ACC112 (cell line): Measurements from ENCODE around the gene PRPSAP2.
A peak's percentile ranks its signal among the peaks of the same experiment; 100 is the strongest.

ENCODE experiments used
- H2AFZ ChIP-seq: fragments of 200-600 bp; sonication (generic); one replicate; pipeline ENCODE4 v1.6.0; 2017; ENCODE audit warnings: antibody characterized with exemption, low read length; ENCODE audit not compliant: unreplicated experiment
- H3K27ac ChIP-seq: fragments of 200-600 bp; sonication (generic); 2 replicates; pipeline ENCODE4 v1.5.1; 2014; ENCODE audit warnings: low read depth, mild to moderate bottlenecking, antibody characterized with exemption, low read length, moderate library complexity
- H3K27me3 ChIP-seq: fragments of 200-600 bp; sonication (generic); 2 replicates; pipeline ENCODE4 v1.6.1; 2014; ENCODE audit warnings: mild to moderate bottlenecking, antibody characterized with exemption, low read length, moderate library complexity, mixed read lengths; ENCODE audit not compliant: insufficient read depth
- H3K36me3 ChIP-seq: fragments of 200-600 bp; sonication (generic); 2 replicates; pipeline ENCODE4 v1.6.1; 2016; ENCODE audit warnings: mild to moderate bottlenecking, antibody characterized with exemption, low read length, moderate library complexity, mixed read lengths; ENCODE audit not compliant: insufficient read depth
- H3K4me1 ChIP-seq: fragments of 200-600 bp; sonication (generic); one replicate; pipeline ENCODE4 v1.6.1; 2016; ENCODE audit warnings: low read length, mixed read lengths; ENCODE audit not compliant: insufficient read depth, unreplicated experiment, control insufficient read depth
- H3K4me3 ChIP-seq: fragments of 200-600 bp; sonication (generic); 2 replicates; pipeline ENCODE4 v1.5.1; 2014; ENCODE audit warnings: mild to moderate bottlenecking, low read depth, low read length
- H3K79me2 ChIP-seq: fragments of 200-600 bp; sonication (generic); one replicate; pipeline ENCODE4 v1.6.0; 2016; ENCODE audit warnings: low read length; ENCODE audit not compliant: control insufficient read depth, unreplicated experiment, insufficient read depth

PRPSAP2 gene

DNA sequence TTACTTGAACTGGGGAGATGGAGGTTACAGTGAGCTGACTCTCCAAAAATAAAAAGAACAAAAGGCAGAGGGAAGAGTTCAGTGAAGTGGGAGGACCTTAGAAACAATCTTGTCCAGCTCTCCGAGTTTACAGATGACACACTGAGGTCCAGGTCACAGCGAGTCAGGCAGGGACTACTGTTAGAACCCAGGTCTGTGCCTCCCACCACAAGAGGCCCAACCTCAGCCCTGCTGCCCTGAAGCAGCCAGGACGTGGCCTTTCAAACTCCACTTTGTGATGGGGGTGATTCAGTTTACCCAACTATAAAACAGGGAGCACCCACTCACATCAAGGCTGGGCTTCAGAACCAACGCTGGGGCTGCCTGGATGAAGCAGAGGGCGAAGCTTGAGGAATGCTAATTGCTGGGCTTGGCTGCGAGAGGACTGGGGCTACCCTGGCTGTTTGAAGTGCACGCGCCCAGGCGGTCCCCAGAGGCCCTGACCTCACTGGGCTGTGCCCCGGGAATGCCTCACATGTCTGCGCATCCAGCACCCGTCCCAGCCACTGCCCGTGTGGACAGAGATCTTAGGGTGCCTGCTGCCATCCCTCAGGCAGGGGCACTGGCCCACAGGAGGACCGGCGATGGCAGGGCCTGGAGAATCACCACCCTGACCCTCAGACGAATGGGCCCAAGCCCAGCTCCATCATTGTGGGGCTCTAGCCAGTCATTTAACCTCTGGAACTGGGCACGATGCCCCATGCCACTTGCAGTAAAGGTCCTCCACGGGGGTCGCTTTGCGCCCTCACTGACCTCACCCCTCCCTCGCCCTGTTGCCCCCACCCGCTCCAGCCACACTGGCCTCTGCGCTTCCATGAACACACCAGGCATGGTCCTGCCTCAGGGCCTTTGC lies 105.4 kb downstream of the PRPSAP2 start:
- Histone ChIP-seq H3K36me3 (no peaks in the 10 kb centered on the region), H3K27ac (0 out of 2 replicates have a peak overlapping the region, but pooled peaks have one; percentile 68), H2AFZ (no peak overlapping the region), H3K27me3 (no peaks in the 10 kb centered on the region), H3K4me1 (peaks cover 26% of the 10 kb centered on the region), H3K79me2 (no peaks in the 10 kb centered on the region), H3K4me3 (no peak overlapping the region)

DNA sequence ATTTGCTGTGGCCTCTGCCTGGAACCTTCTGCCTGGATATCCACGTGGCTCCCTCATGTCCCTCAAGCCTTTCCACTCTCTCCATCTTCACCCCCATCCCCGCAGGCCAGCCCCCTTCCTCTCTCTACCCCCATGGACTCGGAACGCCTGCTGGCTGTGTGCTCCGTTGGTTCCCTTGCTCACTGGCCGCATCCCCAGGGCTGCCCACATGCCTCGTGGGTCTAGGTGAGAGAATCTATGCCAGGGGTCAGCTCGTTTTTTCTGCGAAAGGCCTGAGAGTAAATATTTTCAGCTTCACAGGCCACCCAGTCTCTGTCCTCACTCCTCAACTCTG lies 106.1 kb downstream of the PRPSAP2 start:
- Histone ChIP-seq H3K4me3 (no peak overlapping the region), H3K4me1 (peaks cover 26% of the 10 kb centered on the region), H3K36me3 (no peaks in the 10 kb centered on the region), H3K27me3 (no peaks in the 10 kb centered on the region), H3K27ac (no peak overlapping the region), H2AFZ (no peak overlapping the region), H3K79me2 (no peaks in the 10 kb centered on the region)

DNA sequence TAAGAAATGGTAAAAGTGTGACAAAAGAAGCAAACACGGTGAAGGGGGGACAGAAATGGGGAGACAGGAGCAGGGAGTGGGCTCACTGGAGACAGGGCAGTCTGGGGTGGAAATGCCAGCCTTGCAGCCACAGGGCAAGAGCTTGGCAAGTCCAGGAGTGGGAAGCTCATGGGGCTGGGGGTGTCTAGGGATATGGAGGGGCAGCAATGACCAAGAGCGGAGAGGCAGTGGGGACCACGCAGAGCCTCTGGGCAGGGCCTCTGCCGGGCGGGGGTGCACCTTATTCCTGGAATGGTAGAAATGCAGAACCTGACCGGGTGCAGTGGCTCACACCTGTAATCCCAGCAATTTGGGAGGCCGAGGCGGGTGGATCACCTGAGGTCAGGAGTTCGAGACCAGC lies 106.6 kb downstream of the PRPSAP2 start:
- Histone ChIP-seq H3K27ac (no peak overlapping the region), H3K4me3 (no peak overlapping the region), H3K79me2 (no peaks in the 10 kb centered on the region), H3K27me3 (no peaks in the 10 kb centered on the region), H2AFZ (no peak overlapping the region), H3K36me3 (no peaks in the 10 kb centered on the region), H3K4me1 (peaks cover 31% of the 10 kb centered on the region)

DNA sequence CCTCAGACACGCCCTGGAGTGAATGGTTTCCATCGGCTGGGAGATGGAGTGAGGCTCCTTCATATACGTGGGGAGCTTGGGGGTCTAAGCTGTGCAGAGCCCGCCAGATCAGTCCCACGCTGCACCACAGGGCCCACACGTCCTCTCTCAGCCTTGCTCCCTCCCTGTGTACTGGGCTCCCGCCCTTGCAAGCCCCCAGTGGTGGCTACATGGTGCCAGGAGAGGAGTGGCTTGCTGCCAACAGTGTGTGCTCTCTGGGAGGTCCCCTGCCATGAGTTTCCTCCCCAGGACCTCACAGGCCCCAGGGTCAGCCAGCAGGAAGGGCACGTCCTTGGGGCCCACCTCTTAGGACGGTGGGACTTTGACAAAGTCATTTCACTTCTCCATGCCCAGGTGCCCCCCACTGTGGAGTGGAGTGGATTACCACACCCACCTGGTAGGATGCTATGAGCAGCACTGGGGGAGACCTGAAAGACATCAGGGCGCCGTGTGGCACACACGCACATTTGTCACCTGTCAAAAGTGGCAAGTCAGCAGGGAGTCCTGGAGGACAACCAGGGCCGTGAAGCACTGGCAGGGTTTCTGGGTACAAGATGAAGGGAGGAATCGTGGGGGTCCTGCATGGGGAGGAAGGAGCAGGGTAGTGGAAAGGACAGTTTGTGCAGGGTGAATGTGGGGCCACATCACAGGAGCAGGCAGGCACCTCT lies 107.8 kb downstream of the PRPSAP2 start:
- no peak overlapping the region for H2AFZ ChIP-seq
- no peak overlapping the region for H3K27ac ChIP-seq
- H3K79me2 ChIP-seq, result no peaks in the 10 kb centered on the region
- H3K4me3 ChIP-seq, result no peak overlapping the region
- H3K27me3 ChIP-seq, result no peaks in the 10 kb centered on the region
- no peaks in the 10 kb centered on the region for H3K36me3 ChIP-seq
- H3K4me1 ChIP-seq, result peaks cover 38% of the 10 kb centered on the region

DNA sequence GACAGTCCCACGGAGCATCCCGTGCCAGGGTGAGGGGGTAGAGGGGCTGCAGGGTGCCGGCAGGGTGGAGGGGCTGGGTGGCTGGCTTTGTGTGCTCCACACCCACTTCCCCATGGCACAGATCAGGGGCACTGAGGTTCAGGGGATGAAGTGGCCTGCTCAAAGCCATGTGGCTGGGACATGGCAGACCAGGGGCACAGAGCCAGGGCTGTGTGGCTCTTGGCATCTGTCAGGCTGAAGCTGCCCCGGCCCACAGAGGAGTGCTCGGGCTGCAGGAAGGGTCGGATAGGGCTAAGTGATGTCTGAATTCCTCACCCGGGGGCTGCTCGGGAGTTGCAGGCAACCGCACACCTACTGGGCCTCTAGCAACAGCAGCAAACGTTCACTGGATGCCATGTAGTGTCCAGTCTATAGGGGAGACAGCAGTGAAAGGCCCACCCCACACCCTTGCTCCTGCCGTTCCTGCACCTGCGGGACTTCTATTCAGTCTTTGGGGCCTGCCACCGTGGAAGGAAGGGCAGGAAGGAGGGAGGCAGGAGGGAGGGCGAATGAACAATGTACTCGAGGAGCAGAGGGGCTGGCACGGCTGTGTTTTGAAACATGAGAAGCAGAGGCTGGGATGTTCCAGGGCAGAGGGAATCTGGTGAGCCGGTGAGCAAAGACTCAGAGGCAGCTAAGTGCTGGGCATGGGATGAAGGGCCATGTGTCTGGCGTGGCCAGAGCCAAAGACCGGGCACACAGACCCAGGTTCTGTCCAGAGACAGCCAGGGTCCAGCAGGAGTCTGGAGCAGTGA lies 109.1 kb downstream of the PRPSAP2 start:
- no peak overlapping the region for H2AFZ ChIP-seq
- no peaks in the 10 kb centered on the region for H3K36me3 ChIP-seq
- H3K4me1 ChIP-seq, result peaks cover 34% of the 10 kb centered on the region
- H3K4me3 ChIP-seq, result no peak overlapping the region
- H3K27me3 ChIP-seq, result no peaks in the 10 kb centered on the region
- no peaks in the 10 kb centered on the region for H3K79me2 ChIP-seq
- H3K27ac ChIP-seq, result no peak overlapping the region

DNA sequence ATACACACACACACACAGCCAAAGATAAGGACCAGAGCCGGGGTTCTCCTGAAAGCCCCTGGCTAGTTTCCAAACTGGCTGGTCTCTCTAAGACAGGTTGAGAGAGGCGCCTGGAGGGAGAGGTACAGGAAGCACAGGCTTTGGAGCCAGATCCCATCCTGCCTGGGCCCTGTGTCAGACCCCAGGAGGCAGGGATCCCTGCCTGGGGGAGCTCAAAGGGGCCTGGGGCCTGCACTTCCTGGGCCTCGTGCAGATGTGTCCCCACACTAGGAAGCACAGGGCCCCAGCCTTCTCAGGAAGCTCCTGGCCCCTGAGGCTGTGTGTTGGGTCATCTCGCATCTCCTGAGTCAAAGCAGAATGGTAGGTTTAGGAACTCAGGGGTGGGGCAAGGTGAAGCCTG lies 110.0 kb downstream of the PRPSAP2 start:
- Histone ChIP-seq H3K27me3 (no peaks in the 10 kb centered on the region), H2AFZ (no peak overlapping the region), H3K36me3 (no peaks in the 10 kb centered on the region), H3K4me1 (peaks cover 26% of the 10 kb centered on the region), H3K4me3 (no peak overlapping the region), H3K27ac (no peak overlapping the region), H3K79me2 (no peaks in the 10 kb centered on the region)

DNA sequence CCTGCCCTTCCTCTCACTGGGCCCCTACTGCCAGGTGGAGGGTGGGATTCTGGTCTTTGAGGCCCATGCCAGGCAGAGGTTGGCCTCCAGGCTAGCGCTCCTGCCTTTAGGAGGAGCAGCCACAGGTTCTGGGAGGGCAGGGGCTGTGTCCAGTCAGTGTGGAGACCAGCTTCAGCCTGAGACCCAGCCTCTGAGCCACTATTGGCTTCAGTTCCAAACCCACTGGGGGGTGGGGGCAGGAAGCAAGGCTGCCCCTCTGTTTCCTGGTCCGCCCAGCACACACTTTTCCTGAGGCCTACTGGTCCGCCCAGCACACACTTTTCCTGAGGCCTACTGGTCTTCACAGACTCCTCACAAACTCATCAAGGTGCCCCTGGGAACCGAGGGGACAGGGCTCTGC lies 110.4 kb downstream of the PRPSAP2 start:
- Histone ChIP-seq H3K4me1 (peaks cover 24% of the 10 kb centered on the region), H2AFZ (no peak overlapping the region), H3K27ac (no peak overlapping the region), H3K79me2 (no peaks in the 10 kb centered on the region), H3K36me3 (no peaks in the 10 kb centered on the region), H3K27me3 (no peaks in the 10 kb centered on the region), H3K4me3 (no peak overlapping the region)

DNA sequence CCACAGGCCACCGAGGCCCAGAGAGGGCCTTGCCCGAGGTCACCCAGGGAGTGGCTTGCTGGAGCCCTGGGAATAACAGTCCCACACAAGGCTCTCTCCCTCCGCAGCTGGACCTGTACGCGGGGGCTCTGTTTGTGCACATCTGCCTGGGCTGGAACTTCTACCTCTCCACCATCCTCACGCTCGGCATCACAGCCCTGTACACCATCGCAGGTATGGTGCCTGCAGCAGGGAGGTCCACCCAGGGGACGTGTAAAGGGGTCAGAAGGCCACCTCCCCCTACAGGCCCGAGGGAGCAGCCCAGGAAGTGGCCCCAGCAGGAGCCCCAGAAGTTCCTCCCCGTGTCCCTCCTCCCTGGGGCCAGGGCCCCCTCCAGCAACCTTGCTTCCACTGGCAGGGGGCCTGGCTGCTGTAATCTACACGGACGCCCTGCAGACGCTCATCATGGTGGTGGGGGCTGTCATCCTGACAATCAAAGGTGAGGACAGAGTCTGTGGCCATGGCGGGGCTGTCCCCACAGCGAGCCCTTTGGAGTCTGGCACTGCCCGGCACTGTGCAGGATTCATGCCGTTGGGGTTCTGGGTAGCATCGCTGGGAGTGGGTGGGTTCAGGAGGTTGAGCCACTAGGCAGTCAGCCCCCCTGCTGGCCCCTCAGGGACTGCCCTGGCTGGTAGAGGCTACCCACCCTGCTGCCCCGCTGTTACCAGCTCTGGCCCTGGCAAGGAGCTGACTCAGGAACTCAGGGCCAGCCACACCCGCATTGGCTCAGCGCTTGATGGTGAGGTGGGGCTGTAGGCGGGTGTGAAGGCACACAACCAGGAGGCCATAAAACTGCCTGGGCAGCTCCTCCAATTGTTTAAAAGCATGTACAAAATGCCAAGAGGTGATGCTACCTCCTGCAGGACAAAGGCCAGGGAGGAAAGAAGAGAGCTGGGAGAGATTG lies 111.3 kb downstream of the PRPSAP2 start:
- no peaks in the 10 kb centered on the region for H3K36me3 ChIP-seq
- no peaks in the 10 kb centered on the region for H3K79me2 ChIP-seq
- no peak overlapping the region for H2AFZ ChIP-seq
- H3K27me3 ChIP-seq, result no peaks in the 10 kb centered on the region
- no peak overlapping the region for H3K27ac ChIP-seq
- no peak overlapping the region for H3K4me3 ChIP-seq
- peaks cover 22% of the 10 kb centered on the region for H3K4me1 ChIP-seq

DNA sequence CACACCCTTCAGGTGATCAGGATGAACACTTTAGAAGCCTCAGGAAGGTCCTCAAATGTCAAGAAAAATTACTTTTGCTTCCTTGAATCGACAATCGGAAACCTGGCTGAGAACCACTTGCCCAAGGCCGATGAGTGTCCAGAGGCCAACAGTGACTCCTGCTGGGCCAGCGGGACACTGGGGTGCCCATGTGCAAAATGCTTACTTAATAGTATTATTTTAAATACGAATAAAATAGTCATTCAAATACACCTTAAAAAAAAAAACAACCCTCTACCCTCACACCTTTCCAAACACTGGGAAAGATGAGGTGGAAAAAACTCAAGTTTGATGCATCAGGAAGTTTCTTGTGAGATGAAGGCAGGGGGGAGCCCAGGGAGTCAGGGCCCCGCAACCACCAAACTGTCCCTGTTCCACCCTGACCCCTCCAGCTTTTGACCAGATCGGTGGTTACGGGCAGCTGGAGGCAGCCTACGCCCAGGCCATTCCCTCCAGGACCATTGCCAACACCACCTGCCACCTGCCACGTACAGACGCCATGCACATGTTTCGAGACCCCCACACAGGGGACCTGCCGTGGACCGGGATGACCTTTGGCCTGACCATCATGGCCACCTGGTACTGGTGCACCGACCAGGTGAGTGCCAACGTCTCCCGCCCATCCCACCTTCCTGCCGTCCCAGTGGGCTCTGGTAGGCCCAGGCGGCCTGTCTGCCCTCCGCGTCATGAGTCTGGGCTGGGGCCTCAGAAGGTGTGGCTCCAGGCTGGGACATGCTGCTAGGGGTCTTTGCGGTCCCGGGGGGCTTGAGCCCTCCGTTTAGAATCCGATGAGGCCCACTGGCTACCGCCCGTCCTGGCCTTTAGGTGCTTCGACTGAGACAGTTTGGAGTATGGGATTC lies 112.9 kb downstream of the PRPSAP2 start:
- H3K4me3 ChIP-seq, result no peak overlapping the region
- H3K27ac ChIP-seq, result no peak overlapping the region
- H3K36me3 ChIP-seq, result no peaks in the 10 kb centered on the region
- H3K79me2 ChIP-seq, result no peaks in the 10 kb centered on the region
- no peaks in the 10 kb centered on the region for H3K27me3 ChIP-seq
- peaks cover 22% of the 10 kb centered on the region for H3K4me1 ChIP-seq
- H2AFZ ChIP-seq, result no peak overlapping the region
